ENCODE results near the gene TRHDE.

The TRHDE gene

GRCh38 chr12:72330784-72331183 lies 58.6 kb downstream of the TRHDE start:
- no peak for DNase-seq

GRCh38 chr12:72337382-72337781 lies 65.2 kb downstream of the TRHDE start:
- no peak for DNase-seq

- no peak for DNase-seq
Observed at GRCh38 chr12:72337946-72338345, 65.8 kb downstream of the TRHDE start.

GRCh38 chr12:72338437-72338836 lies 66.3 kb downstream of the TRHDE start:
- DNase-seq: no peak

GRCh38 chr12:72346363-72346944 lies 74.3 kb downstream of the TRHDE start:
- no peak for DNase-seq

GRCh38 chr12:72349491-72349890 lies 77.3 kb downstream of the TRHDE start:
- no peak for DNase-seq

- no peak for DNase-seq
Observed at GRCh38 chr12:72359416-72359815, 87.2 kb downstream of the TRHDE start.

- no peak for DNase-seq
Observed at GRCh38 chr12:72365151-72365550, 93.0 kb downstream of the TRHDE start.

- no peak for DNase-seq
Observed at GRCh38 chr12:72366255-72366654, 94.1 kb downstream of the TRHDE start.

- no peak for DNase-seq
Observed at GRCh38 chr12:72368298-72368697, 96.1 kb downstream of the TRHDE start.

- no peak for DNase-seq
Observed at GRCh38 chr12:72368719-72369422, 96.7 kb downstream of the TRHDE start.

- no peak for DNase-seq
Observed at GRCh38 chr12:72369423-72369959, 97.3 kb downstream of the TRHDE start.

GRCh38 chr12:72380441-72380840 lies 108.3 kb downstream of the TRHDE start:
- DNase-seq: no peak

- DNase-seq: no peak
Observed at GRCh38 chr12:72388322-72388721, 116.2 kb downstream of the TRHDE start.

- DNase-seq: no peak
Observed at GRCh38 chr12:72390146-72390545, 118.0 kb downstream of the TRHDE start.

- DNase-seq: no peak
Observed at GRCh38 chr12:72406111-72406510, 133.9 kb downstream of the TRHDE start.

GRCh38 chr12:72432037-72432604 lies 160.0 kb downstream of the TRHDE start:
- DNase-seq: no peak

GRCh38 chr12:72433298-72433697 lies 161.1 kb downstream of the TRHDE start:
- no peak for DNase-seq

- no peak for DNase-seq
Observed at GRCh38 chr12:72434999-72435398, 162.8 kb downstream of the TRHDE start.

GRCh38 chr12:72442217-72442616 lies 170.0 kb downstream of the TRHDE start:
- no peak for DNase-seq

GRCh38 chr12:72444125-72444524 lies 172.0 kb downstream of the TRHDE start:
- DNase-seq: no peak

- no peak for DNase-seq
Observed at GRCh38 chr12:72444566-72444965, 172.4 kb downstream of the TRHDE start.

GRCh38 chr12:72448089-72448488 lies 175.9 kb downstream of the TRHDE start:
- DNase-seq: no peak

- DNase-seq: no peak
Observed at GRCh38 chr12:72448805-72449204, 176.6 kb downstream of the TRHDE start.
